WTC11 (cell line): ENCODE data around the gene YIF1B.
"Not testable (repeated sequence)": the region's sequence is repeated elsewhere in the genome, so short reads cannot be mapped to it uniquely, and the experiment has no call there.

Source experiments
- CREB1 ChIP-seq: sonication (generic); formaldehyde crosslinking; IDR thresholded peaks from 2 replicates; pipeline ENCODE4 v1.8.0; 2023; ENCODE audit warnings: mild to moderate bottlenecking, missing genetic modification reagents
- ELF4 ChIP-seq: sonication (generic); formaldehyde crosslinking; IDR thresholded peaks from 2 replicates; pipeline ENCODE4 v1.8.1; 2022; ENCODE audit warnings: low read depth, mild to moderate bottlenecking, moderate library complexity, missing genetic modification reagents
- NFYB ChIP-seq: sonication (generic); formaldehyde crosslinking; conservative IDR thresholded peaks from 2 replicates; pipeline ENCODE4 v1.8.0; 2022; ENCODE audit warnings: low read depth, missing genetic modification reagents
- SP1 ChIP-seq: sonication (generic); formaldehyde crosslinking; conservative IDR thresholded peaks from 2 replicates; pipeline ENCODE4 v1.8.1; 2022; ENCODE audit warnings: missing genetic modification reagents
- TCF7 ChIP-seq: sonication (generic); formaldehyde crosslinking; IDR thresholded peaks from 2 replicates; pipeline ENCODE4 v1.8.0; 2022; ENCODE audit warnings: mild to moderate bottlenecking, low read depth, missing genetic modification reagents, moderate library complexity
- TF ChIP-seq, protein P1 (sequence below): sonication (generic); formaldehyde crosslinking; IDR thresholded peaks from 2 replicates; pipeline ENCODE4 v1.8.0; 2023; ENCODE audit warnings: missing genetic modification reagents, mild to moderate bottlenecking, borderline replicate concordance
- TF ChIP-seq, protein P2 (sequence below): fragments of 200-600 bp; IDR thresholded peaks from 2 replicates; pipeline ENCODE4 v1.8.0; 2022; ENCODE audit warnings: antibody characterized with exemption
- TF ChIP-seq, protein P3 (sequence below): fragments of 250-450 bp; sonication (Bioruptor Pico); IDR thresholded peaks from 2 replicates; pipeline ENCODE4 v1.8.0; 2021; ENCODE audit warnings: mild to moderate bottlenecking
- TF ChIP-seq, protein P4 (sequence below): sonication (generic); formaldehyde crosslinking; IDR thresholded peaks from 2 replicates; pipeline ENCODE4 v1.8.1; 2023; ENCODE audit warnings: mild to moderate bottlenecking, missing genetic modification reagents
- TF ChIP-seq, protein P5 (sequence below): sonication (generic); formaldehyde crosslinking; IDR thresholded peaks from 2 replicates; pipeline ENCODE4 v1.8.1; 2022; ENCODE audit warnings: mild to moderate bottlenecking, missing genetic modification reagents, moderate library complexity, borderline replicate concordance
- TF ChIP-seq, protein P6 (sequence below): sonication (generic); formaldehyde crosslinking; IDR thresholded peaks from 2 replicates; pipeline ENCODE4 v1.8.0; 2022; ENCODE audit warnings: mild to moderate bottlenecking, missing genetic modification reagents

DNA sequence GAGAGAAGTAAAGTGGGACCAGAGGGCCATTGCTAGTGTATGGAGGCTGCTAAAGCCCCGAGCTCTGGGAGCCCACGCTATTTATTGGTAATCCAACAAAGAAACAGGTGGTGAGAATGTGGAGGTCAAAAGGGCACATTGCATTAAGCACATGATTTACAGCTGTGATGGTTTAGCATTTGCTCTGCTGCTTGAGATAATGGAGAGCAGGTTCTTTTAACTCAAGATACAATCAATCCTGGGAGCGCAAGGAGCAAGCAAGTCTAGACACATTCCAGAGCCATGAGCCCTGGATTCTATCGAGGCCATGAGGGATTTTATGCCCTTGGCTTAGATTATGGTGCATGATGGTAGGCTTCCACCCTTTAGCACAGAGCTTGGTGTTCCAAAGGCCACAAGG is 23.3 kb upstream of the YIF1B start:
- TF ChIP-seq, protein P1, sequence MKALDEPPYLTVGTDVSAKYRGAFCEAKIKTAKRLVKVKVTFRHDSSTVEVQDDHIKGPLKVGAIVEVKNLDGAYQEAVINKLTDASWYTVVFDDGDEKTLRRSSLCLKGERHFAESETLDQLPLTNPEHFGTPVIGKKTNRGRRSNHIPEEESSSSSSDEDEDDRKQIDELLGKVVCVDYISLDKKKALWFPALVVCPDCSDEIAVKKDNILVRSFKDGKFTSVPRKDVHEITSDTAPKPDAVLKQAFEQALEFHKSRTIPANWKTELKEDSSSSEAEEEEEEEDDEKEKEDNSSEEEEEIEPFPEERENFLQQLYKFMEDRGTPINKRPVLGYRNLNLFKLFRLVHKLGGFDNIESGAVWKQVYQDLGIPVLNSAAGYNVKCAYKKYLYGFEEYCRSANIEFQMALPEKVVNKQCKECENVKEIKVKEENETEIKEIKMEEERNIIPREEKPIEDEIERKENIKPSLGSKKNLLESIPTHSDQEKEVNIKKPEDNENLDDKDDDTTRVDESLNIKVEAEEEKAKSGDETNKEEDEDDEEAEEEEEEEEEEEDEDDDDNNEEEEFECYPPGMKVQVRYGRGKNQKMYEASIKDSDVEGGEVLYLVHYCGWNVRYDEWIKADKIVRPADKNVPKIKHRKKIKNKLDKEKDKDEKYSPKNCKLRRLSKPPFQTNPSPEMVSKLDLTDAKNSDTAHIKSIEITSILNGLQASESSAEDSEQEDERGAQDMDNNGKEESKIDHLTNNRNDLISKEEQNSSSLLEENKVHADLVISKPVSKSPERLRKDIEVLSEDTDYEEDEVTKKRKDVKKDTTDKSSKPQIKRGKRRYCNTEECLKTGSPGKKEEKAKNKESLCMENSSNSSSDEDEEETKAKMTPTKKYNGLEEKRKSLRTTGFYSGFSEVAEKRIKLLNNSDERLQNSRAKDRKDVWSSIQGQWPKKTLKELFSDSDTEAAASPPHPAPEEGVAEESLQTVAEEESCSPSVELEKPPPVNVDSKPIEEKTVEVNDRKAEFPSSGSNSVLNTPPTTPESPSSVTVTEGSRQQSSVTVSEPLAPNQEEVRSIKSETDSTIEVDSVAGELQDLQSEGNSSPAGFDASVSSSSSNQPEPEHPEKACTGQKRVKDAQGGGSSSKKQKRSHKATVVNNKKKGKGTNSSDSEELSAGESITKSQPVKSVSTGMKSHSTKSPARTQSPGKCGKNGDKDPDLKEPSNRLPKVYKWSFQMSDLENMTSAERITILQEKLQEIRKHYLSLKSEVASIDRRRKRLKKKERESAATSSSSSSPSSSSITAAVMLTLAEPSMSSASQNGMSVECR (CRISPR knock-in tag): not testable (repeated sequence)
- TF ChIP-seq TCF7; CREB1 (CRISPR knock-in tag); NFYB (CRISPR knock-in tag); SP1 (CRISPR knock-in tag); ELF4 (CRISPR knock-in tag): not testable (repeated sequence)
- TF ChIP-seq, protein P2, sequence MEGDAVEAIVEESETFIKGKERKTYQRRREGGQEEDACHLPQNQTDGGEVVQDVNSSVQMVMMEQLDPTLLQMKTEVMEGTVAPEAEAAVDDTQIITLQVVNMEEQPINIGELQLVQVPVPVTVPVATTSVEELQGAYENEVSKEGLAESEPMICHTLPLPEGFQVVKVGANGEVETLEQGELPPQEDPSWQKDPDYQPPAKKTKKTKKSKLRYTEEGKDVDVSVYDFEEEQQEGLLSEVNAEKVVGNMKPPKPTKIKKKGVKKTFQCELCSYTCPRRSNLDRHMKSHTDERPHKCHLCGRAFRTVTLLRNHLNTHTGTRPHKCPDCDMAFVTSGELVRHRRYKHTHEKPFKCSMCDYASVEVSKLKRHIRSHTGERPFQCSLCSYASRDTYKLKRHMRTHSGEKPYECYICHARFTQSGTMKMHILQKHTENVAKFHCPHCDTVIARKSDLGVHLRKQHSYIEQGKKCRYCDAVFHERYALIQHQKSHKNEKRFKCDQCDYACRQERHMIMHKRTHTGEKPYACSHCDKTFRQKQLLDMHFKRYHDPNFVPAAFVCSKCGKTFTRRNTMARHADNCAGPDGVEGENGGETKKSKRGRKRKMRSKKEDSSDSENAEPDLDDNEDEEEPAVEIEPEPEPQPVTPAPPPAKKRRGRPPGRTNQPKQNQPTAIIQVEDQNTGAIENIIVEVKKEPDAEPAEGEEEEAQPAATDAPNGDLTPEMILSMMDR: not testable (repeated sequence)
- TF ChIP-seq, protein P3, sequence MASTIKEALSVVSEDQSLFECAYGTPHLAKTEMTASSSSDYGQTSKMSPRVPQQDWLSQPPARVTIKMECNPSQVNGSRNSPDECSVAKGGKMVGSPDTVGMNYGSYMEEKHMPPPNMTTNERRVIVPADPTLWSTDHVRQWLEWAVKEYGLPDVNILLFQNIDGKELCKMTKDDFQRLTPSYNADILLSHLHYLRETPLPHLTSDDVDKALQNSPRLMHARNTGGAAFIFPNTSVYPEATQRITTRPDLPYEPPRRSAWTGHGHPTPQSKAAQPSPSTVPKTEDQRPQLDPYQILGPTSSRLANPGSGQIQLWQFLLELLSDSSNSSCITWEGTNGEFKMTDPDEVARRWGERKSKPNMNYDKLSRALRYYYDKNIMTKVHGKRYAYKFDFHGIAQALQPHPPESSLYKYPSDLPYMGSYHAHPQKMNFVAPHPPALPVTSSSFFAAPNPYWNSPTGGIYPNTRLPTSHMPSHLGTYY (CRISPR knock-in tag): not testable (repeated sequence)
- TF ChIP-seq, protein P4, sequence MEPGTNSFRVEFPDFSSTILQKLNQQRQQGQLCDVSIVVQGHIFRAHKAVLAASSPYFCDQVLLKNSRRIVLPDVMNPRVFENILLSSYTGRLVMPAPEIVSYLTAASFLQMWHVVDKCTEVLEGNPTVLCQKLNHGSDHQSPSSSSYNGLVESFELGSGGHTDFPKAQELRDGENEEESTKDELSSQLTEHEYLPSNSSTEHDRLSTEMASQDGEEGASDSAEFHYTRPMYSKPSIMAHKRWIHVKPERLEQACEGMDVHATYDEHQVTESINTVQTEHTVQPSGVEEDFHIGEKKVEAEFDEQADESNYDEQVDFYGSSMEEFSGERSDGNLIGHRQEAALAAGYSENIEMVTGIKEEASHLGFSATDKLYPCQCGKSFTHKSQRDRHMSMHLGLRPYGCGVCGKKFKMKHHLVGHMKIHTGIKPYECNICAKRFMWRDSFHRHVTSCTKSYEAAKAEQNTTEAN (CRISPR knock-in tag): not testable (repeated sequence)
- TF ChIP-seq, protein P5, sequence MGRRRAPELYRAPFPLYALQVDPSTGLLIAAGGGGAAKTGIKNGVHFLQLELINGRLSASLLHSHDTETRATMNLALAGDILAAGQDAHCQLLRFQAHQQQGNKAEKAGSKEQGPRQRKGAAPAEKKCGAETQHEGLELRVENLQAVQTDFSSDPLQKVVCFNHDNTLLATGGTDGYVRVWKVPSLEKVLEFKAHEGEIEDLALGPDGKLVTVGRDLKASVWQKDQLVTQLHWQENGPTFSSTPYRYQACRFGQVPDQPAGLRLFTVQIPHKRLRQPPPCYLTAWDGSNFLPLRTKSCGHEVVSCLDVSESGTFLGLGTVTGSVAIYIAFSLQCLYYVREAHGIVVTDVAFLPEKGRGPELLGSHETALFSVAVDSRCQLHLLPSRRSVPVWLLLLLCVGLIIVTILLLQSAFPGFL: not testable (repeated sequence)
- TF ChIP-seq, protein P6, sequence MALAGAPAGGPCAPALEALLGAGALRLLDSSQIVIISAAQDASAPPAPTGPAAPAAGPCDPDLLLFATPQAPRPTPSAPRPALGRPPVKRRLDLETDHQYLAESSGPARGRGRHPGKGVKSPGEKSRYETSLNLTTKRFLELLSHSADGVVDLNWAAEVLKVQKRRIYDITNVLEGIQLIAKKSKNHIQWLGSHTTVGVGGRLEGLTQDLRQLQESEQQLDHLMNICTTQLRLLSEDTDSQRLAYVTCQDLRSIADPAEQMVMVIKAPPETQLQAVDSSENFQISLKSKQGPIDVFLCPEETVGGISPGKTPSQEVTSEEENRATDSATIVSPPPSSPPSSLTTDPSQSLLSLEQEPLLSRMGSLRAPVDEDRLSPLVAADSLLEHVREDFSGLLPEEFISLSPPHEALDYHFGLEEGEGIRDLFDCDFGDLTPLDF (CRISPR knock-in tag): not testable (repeated sequence)
